Motor neuron (in vitro differentiated cells): Measurements from ENCODE around the gene TLL2. TPM values are rescaled to one million over a fixed set of nuclear protein-coding genes. Genes with fewer than 3 reads are reported as not detected.
"Not testable (repeated sequence)": the region's sequence is repeated elsewhere in the genome, so short reads cannot be mapped to it uniquely, and the experiment has no call there.

Experiments
- ATAC-seq, 8 experiments: fragments of 200-7000 bp; cut with Tn5 transposase; replicated peaks in 6 of 8; 2 replicates each; pipeline ENCODE4 v1.8.0; 2021; ENCODE audit warnings: mild to moderate bottlenecking in 8 of 8, moderate library complexity in 8 of 8
- H3K27ac ChIP-seq, 2 donors: fragments of 250-450 bp; sonication (Bioruptor Pico); 2 replicates each; pipeline ENCODE4 v1.9.0; 2021; ENCODE audit warnings: antibody characterized with exemption in 2 of 2, mild to moderate bottlenecking in 2 of 2, moderate library complexity in 1 of 2
- H3K4me1 ChIP-seq, 2 donors: fragments of 250-450 bp; sonication (Bioruptor Pico); replicated peaks in 1 of 2; 2 replicates each; pipeline ENCODE4 v1.6.1; 2021; ENCODE audit warnings: antibody characterized with exemption in 2 of 2, mild to moderate bottlenecking in 2 of 2, moderate library complexity in 1 of 2
- H3K4me3 ChIP-seq, 5 donors: fragments of 250-450 bp; sonication (Bioruptor Pico); 2 replicates each; pipeline ENCODE4 v1.9.0; 2021; ENCODE audit warnings: antibody characterized with exemption in 5 of 5, mild to moderate bottlenecking in 5 of 5, moderate library complexity in 4 of 5
- WGBS, 10 experiments: fragments of 450-650 bp; shearing (Covaris generic); methylation state at CpG; one replicate each; pipeline ENCODE4 v1.0.0; 2022; 5-methylcytosine and 5-hydroxymethylcytosine counted together
- in situ Hi-C, 9 experiments: fragments of 400-800 bp; cut with MboI; loops; one replicate each; pipeline ENCODE4 v1.15.0; 2021; ENCODE audit warnings: low sequenced_read_pairs in 9 of 9, low pct_unique_long_range_greater_than_20kb in 2 of 9; ENCODE audit not compliant: unreplicated experiment in 9 of 9
- total RNA-seq, 8 experiments: library from RNA; unstranded; fragments of 300-600 nt; gene quantifications; 2 replicates each; pipeline versions ENCODE4 v1.2.3 to v1.2.4, GENCODE V29; 2022

The TLL2 gene
- 10 to 100 TPM in 1 of 8 experiments, 1 to 10 TPM in 7; 1.1 to 20.4 (median 2.2) TPM for total RNA-seq

DNA sequence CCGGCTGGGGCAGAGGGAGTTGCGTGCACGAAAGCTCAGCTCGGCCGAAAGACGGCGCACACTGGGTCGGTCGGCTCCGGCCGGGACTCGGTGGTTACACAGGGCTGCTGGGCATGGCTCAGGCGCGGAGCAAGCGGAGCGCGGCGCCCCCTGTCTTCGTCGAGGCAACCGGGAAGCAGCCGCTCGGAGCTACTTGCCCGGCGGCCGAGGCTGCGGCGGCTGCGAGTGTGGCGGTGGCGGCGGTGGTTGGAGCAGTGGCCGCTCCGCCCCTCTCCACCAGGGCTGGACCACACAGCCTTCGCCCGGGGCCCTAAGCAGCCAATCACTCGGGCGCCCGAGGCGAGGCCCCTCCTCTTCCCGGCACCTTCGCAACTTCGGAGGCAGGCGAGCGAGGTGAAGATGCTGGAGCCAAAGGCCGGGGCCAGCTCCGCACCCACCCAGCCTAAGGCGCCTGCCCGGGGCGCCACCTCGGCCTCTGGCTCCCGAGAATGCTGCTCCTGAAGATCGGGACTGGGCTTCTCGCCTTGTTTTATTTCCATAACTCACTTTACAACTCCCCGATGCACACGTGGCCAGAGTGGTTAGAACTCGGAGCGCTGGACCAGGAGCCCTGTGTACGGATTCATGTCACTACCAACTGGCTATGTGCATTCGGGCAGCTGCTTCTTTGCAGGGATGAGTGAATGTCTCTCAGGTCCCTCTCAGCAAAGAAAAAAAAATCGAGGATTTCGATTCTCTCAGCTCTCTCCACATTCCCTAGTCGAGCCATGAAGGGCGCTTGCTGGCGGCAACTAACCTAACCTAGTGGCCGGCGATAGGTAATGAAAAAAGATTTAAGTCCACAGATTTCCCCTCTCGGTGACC, at the start of gene TLL2:
Gene TLL2 (minus strand): TSS at position 229 of the 864 bp plus-strand sequence. CDS start 241 bp downstream, outside the sequence.
- 0 to 14% (median 2%) methylated on average over 2 to 31 of the region's 68 CpGs for WGBS, 10 experiments
- in situ Hi-C loops, result loop anchor here in 7 of 9 experiments (5.0 to 25.0 kb wide), 2 partner anchors 117 to 127 kb away; no protein-coding TSS in a partner anchor
- peak; percentile 88 to 94 (median 91) for ATAC-seq
- Histone ChIP-seq H3K4me1 (peaks cover 4 to 5% of the 10 kb centered on the region in 2 donors), H3K27ac (no peak within 1 kb of the TSS), H3K4me3 (peak within 1 kb of the TSS; percentile 36 to 43 (median 41))

DNA sequence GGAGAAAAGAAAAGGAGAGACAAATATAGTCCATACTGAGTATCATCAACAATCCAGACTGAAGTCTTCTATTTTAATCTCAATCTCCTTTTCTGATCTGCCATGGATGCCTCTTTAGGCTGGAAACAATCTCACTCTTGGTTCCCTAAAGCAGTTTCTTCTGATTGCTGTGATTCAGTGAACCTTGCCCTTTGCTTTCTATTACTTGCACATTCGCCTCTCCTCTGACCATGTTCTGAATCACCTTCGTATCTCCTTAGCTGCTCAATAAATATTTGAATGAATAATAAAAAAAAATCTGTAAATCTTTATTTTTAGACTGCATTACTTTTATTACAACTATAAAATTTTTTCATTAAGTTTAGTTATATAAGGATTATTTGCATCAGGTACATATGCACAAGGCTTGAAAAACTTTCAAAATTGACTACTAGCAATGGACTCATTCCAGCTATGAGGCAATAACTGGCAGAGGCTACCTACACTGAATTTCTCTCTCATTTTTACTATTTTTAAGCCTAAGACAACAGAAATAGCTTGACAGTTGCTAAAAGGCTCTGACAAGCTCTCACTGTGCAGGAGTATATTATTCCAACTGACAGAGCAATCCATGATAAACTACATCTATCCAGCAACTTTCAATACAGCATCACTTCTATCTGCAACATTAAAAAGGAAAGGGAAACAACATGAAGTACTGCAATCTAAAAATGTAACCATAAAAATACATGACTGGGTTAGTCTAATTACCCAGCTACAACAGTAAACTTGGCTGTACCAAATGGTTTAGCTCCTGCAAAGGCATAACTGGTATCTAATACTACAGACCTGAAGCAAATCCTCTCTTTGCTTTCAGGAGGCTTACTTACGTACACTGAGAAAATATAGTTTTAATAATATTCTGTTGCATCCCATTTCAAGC, 47.5 kb upstream of the TLL2 start:
- Histone ChIP-seq H3K4me3 (no peak overlapping the region), H3K4me1 (no peaks in the 10 kb centered on the region), H3K27ac (no peak overlapping the region)
- WGBS, 10 experiments, result 39 to 100% (median 95%) methylated on average over 1 to 3 of the region's 3 CpGs
- in situ Hi-C loops, result no loop called here
- peak in 1 of 8 experiments; percentile 24 for ATAC-seq

DNA sequence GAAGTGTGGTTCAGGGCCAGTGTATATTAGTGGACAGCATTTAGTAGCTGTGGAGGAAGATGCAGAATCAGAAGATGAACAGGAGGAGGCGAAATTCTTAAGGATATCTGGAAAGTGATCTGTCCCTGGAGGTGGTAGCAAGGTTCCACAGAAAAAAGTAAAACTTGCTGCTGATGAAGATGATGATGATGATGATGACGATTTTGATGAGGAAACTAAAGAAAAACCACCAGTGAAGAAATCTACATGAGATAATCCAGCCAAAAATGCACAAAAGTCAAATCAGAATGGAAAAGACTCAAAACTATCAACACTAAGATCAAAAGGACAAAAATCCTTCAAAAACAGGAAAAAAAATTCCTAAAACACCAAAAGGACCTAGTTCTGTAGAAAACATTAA, 46.8 kb upstream of the TLL2 start:
- Histone ChIP-seq H3K4me1 (no peaks in the 10 kb centered on the region), H3K27ac (no peak overlapping the region), H3K4me3 (no peak overlapping the region)
- in situ Hi-C loops, result no loop called here
- no peak for ATAC-seq
- 71 to 100% (median 93%) methylated on average over 1 to 2 of the region's 2 CpGs for WGBS, 10 experiments

DNA sequence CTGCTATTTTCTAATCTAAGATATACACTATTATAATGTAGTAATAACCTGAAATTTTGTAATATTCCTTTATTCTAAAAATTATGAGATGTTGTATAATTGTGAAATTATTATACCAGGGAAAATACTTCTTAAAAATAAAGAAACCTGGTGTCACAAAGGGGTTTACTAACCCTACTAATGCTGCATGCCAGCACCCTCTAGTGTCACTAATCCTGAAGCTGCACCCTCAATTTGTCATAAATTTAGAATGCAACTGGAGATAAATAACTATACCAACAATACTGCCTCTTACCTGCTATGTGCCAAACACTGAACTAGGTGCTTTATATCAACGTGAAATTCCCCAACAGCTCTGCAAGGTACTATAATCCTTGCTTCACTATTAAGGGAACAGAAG, 42.3 kb upstream of the TLL2 start:
- in situ Hi-C loops, result no loop called here
- no peak overlapping the region for H3K27ac ChIP-seq
- WGBS, 10 experiments, result 25 to 100% (median 78%) methylated on average over 1 of the region's 1 CpG; no CpG with 5 or more reads in 2 of the 10 experiments

GRCh38 chr10:96555330-96555729, 41.6 kb upstream of the TLL2 start:
- Histone ChIP-seq H3K4me1 (no peaks in the 10 kb centered on the region), H3K4me3 (no peak overlapping the region), H3K27ac (no peak overlapping the region)
- peak in 3 of 8 experiments; percentile 72 to 87 (median 77) for ATAC-seq
- 0 to 100% (median 95%) methylated on average over 1 to 3 of the region's 3 CpGs for WGBS, 10 experiments
- in situ Hi-C loops, result no loop called here

More for the DNA sequence above, 42.3 kb upstream of the TLL2 start:
- peak in 4 of 8 experiments; percentile 23 to 56 (median 42) for ATAC-seq
- Histone ChIP-seq H3K4me1 (no peaks in the 10 kb centered on the region), H3K4me3 (no peak overlapping the region)

GRCh38 chr10:96548589-96548988, 34.9 kb upstream of the TLL2 start:
- no peaks in the 10 kb centered on the region for H3K4me1 ChIP-seq
- no peak overlapping the region for H3K27ac ChIP-seq
- no peak overlapping the region for H3K4me3 ChIP-seq
- ATAC-seq, result no peak
- in situ Hi-C loops, result no loop called here
- 80 to 100% (median 95%) methylated on average over 2 to 5 of the region's 5 CpGs for WGBS, 10 experiments

- WGBS, 10 experiments, result 80 to 100% (median 95%) methylated on average over 2 to 10 of the region's 10 CpGs
- H3K4me1 ChIP-seq, in situ Hi-C loops, H3K4me3 ChIP-seq, H3K27ac ChIP-seq, ATAC-seq: not testable (repeated sequence)
Observed at GRCh38 chr10:96545558-96545957, 31.8 kb upstream of the TLL2 start.

DNA sequence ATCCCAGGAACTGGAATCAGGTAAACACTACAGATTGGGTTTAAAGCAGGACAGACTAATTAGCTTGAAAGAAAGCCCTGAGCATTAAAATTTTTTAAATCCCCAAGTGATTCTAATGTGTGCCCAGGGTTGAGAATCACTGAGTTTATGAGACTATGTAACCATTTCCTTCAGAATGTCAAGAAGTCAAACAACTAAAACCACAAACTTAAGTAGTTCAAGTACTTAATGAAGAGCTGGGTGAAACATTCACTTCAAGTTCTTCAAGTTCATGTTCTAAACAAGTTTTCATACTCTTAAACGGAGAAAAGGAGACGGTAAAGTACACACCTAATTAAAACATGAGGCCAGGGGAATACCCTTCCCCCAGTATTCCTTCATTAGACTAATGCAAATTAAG, 28.2 kb upstream of the TLL2 start:
- in situ Hi-C loops, result no loop called here
- H3K4me3 ChIP-seq, result no peak overlapping the region
- ATAC-seq, result no peak
- WGBS, 10 experiments, result 75 to 100% (median 88%) methylated on average over 1 to 2 of the region's 2 CpGs; no CpG with 5 or more reads in 1 of the 10 experiments
- H3K4me1 ChIP-seq, result no peaks in the 10 kb centered on the region
- H3K27ac ChIP-seq, result no peak overlapping the region

GRCh38 chr10:96540240-96540639, 26.5 kb upstream of the TLL2 start:
- 93 to 100% (median 100%) methylated on average over 1 to 3 of the region's 3 CpGs; no CpG with 5 or more reads in 1 of the 10 experiments for WGBS, 10 experiments
- in situ Hi-C loops, result no loop called here
- H3K4me1 ChIP-seq, result no peaks in the 10 kb centered on the region
- no peak overlapping the region for H3K4me3 ChIP-seq
- no peak for ATAC-seq
- H3K27ac ChIP-seq, result no peak overlapping the region

- no peak for ATAC-seq
- no peak overlapping the region for H3K4me3 ChIP-seq
- H3K4me1 ChIP-seq, result no peaks in the 10 kb centered on the region
- 78 to 100% (median 100%) methylated on average over 1 of the region's 1 CpG for WGBS, 10 experiments
- H3K27ac ChIP-seq, result no peak overlapping the region
- in situ Hi-C loops, result no loop called here
Observed at GRCh38 chr10:96538683-96539082, 25.0 kb upstream of the TLL2 start.

GRCh38 chr10:96536129-96536528, 22.4 kb upstream of the TLL2 start:
- Histone ChIP-seq H3K27ac (no peak overlapping the region), H3K4me3 (no peak overlapping the region), H3K4me1 (no peaks in the 10 kb centered on the region)
- in situ Hi-C loops, result no loop called here
- 91 to 100% (median 100%) methylated on average over 1 of the region's 1 CpG; no CpG with 5 or more reads in 1 of the 10 experiments for WGBS, 10 experiments
- ATAC-seq, result no peak

- H3K4me1 ChIP-seq, result no peaks in the 10 kb centered on the region
- 0 to 100% (median 40%) methylated on average over 1 of the region's 1 CpG; no CpG with 5 or more reads in 1 of the 10 experiments for WGBS, 10 experiments
- peak in 1 of 8 experiments; percentile 75 for ATAC-seq
- no peak overlapping the region for H3K4me3 ChIP-seq
- in situ Hi-C loops, result no loop called here
- no peak overlapping the region for H3K27ac ChIP-seq
Observed at GRCh38 chr10:96532523-96532922, 18.8 kb upstream of the TLL2 start.
